ENCODE data around the gene NDUFS8. TPM values are rescaled to one million over a fixed set of nuclear protein-coding genes. Genes with fewer than 3 reads are reported as not detected.

The NDUFS8 gene
- total RNA-seq, 6 donors from 2014 or later = 64.5 to 196 (median 143) TPM

GRCh38 chr11:68040101-68040956 is 9.8 kb downstream of the NDUFS8 start:
- Histone ChIP-seq H3K36me3 (peaks cover 14 to 44% (median 33%) of the 10 kb centered on the region in 4 donors), H3K27ac (peak overlapping the region; percentile 86 to 98 (median 96)), H3K4me1 (peaks cover 37 to 65% (median 50%) of the 10 kb centered on the region in 4 donors), H3K4me3 (peak overlapping the region; percentile 67 to 84 (median 78)), H3K9me3 (no peaks in the 10 kb centered on the region), H3K27me3 (no peaks in the 10 kb centered on the region)
- 0 to 8% methylated on average over 7 to 22 of the region's 22 CpGs for WGBS, 2 donors
- TF ChIP-seq POLR2A (IDR thresholded peaks at IDR 0.05) = peak in 1 of 4 donors; percentile 60
- TF ChIP-seq POLR2AphosphoS5 (IDR thresholded peaks at IDR 0.05) = peak; percentile 17 to 62
- TF ChIP-seq CTCF (IDR thresholded peaks at IDR 0.05) = no peak
- DNase-seq (peak; percentile 89), ATAC-seq (ENCODE audit: low FRiP score in 2 of 2) (peak; percentile 46 to 59)

- TF ChIP-seq POLR2AphosphoS5 (IDR thresholded peaks at IDR 0.05) (no peak), EP300 (IDR thresholded peaks at IDR 0.05) (no peak), POLR2A (IDR thresholded peaks at IDR 0.05) (no peak), CTCF (IDR thresholded peaks at IDR 0.05) (no peak)
- Histone ChIP-seq H3K36me3 (peaks cover 14 to 51% (median 39%) of the 10 kb centered on the region in 4 donors), H3K27ac (peak overlapping the region; percentile 86 to 98 (median 96)), H3K27me3 (no peaks in the 10 kb centered on the region), H3K9me3 (no peaks in the 10 kb centered on the region), H3K4me1 (peaks cover 34 to 58% (median 47%) of the 10 kb centered on the region in 4 donors), H3K4me3 (peak overlapping the region; percentile 67 to 84 (median 78))
- ATAC-seq (ENCODE audit: low FRiP score in 2 of 2) (no peak), DNase-seq (peak in 1 of 2 donors; percentile 66)
- WGBS, 2 donors = 84 to 98% methylated on average over 8 to 21 of the region's 23 CpGs
Observed at GRCh38 chr11:68040957-68041591, 10.6 kb downstream of the NDUFS8 start.

- H3K4me3 ChIP-seq = peak overlapping the region in 1 of 4 donors; percentile 77
- H3K27ac ChIP-seq = peak overlapping the region; percentile 86 to 98 (median 96)
- H3K27me3 ChIP-seq = no peaks in the 10 kb centered on the region
- DNase-seq (no peak), ATAC-seq (ENCODE audit: low FRiP score in 2 of 2) (no peak)
- peaks cover 14 to 57% (median 45%) of the 10 kb centered on the region in 4 donors for H3K36me3 ChIP-seq
- no peaks in the 10 kb centered on the region for H3K9me3 ChIP-seq
- peaks cover 28 to 51% (median 40%) of the 10 kb centered on the region in 4 donors for H3K4me1 ChIP-seq
- no peak for TF ChIP-seq POLR2AphosphoS5 (IDR thresholded peaks at IDR 0.05)
- TF ChIP-seq POLR2A (IDR thresholded peaks at IDR 0.05) = no peak
- no peak for TF ChIP-seq CTCF (IDR thresholded peaks at IDR 0.05)
- no peak for TF ChIP-seq EP300 (IDR thresholded peaks at IDR 0.05)
- WGBS, 2 donors = 70 to 83% methylated on average over 3 to 5 of the region's 12 CpGs
Observed at GRCh38 chr11:68041617-68042218, 11.2 kb downstream of the NDUFS8 start.

GRCh38 chr11:68042219-68043028 is 11.9 kb downstream of the NDUFS8 start:
- ATAC-seq (ENCODE audit: low FRiP score in 2 of 2) (no peak), DNase-seq (peak in 1 of 2 donors; percentile 82)
- no peak overlapping the region for H3K4me3 ChIP-seq
- peaks cover 14 to 64% (median 48%) of the 10 kb centered on the region in 4 donors for H3K36me3 ChIP-seq
- H3K4me1 ChIP-seq = peaks cover 21 to 44% (median 33%) of the 10 kb centered on the region in 4 donors
- H3K27ac ChIP-seq = peak overlapping the region in 3 of 4 donors; percentile 15 to 96 (median 95)
- TF ChIP-seq POLR2AphosphoS5 (IDR thresholded peaks at IDR 0.05) (no peak), CTCF (IDR thresholded peaks at IDR 0.05) (no peak), POLR2A (IDR thresholded peaks at IDR 0.05) (no peak), EP300 (IDR thresholded peaks at IDR 0.05) (no peak)
- no peaks in the 10 kb centered on the region for H3K27me3 ChIP-seq
- WGBS, 2 donors = 94 to 100% methylated on average over 4 to 20 of the region's 27 CpGs
- H3K9me3 ChIP-seq = no peaks in the 10 kb centered on the region
